ENCODE results near the gene CDHR5. TPM values are rescaled to one million over a fixed set of nuclear protein-coding genes. Genes with fewer than 3 reads are reported as not detected.

CDHR5 gene
- total RNA-seq, 4 donors from 2014 or later, result 256 to 1,063 (median 597) TPM

- intact Hi-C loops (cut with DNase I; ENCODE audit: low total_unique reads) (no loop called here), in situ Hi-C loops (cut with MboI; ENCODE audit: low pct_ligation_motif_present in 1 of 4, low pct_unique_long_range_greater_than_20kb in 1 of 4, low sequenced_read_pairs in 3 of 4) (no loop called here)
- no peak overlapping the region for H3K4me3 ChIP-seq
- DNase-seq, result no peak
- peaks cover 7 to 20% (median 20%) of the 10 kb centered on the region in 4 donors for H3K4me1 ChIP-seq
- H3K27ac ChIP-seq, result no peak overlapping the region
- TF ChIP-seq, protein P1, sequence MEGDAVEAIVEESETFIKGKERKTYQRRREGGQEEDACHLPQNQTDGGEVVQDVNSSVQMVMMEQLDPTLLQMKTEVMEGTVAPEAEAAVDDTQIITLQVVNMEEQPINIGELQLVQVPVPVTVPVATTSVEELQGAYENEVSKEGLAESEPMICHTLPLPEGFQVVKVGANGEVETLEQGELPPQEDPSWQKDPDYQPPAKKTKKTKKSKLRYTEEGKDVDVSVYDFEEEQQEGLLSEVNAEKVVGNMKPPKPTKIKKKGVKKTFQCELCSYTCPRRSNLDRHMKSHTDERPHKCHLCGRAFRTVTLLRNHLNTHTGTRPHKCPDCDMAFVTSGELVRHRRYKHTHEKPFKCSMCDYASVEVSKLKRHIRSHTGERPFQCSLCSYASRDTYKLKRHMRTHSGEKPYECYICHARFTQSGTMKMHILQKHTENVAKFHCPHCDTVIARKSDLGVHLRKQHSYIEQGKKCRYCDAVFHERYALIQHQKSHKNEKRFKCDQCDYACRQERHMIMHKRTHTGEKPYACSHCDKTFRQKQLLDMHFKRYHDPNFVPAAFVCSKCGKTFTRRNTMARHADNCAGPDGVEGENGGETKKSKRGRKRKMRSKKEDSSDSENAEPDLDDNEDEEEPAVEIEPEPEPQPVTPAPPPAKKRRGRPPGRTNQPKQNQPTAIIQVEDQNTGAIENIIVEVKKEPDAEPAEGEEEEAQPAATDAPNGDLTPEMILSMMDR (IDR thresholded peaks at IDR 0.05), result no peak
- no peak for TF ChIP-seq POLR2A (IDR thresholded peaks at IDR 0.05)
- H3K9me3 ChIP-seq, result no peaks in the 10 kb centered on the region
- WGBS, 2 donors (ENCODE audit: low coverage in 1 of 2), result 89% methylated on average over 20 of the region's 22 CpGs; no CpG with 5 or more reads in 1 of the 2 donors
- no peaks in the 10 kb centered on the region for H3K36me3 ChIP-seq
- peaks cover under 1% of the 10 kb centered on the region for H3K27me3 ChIP-seq
These were observed 5.1 kb downstream of the CDHR5 start for GRCh38 chr11:619628-620050.

- no peak for DNase-seq
- WGBS, 2 donors (ENCODE audit: low coverage in 1 of 2), result 89% methylated on average over 23 of the region's 24 CpGs; no CpG with 5 or more reads in 1 of the 2 donors
- Histone ChIP-seq H3K9me3 (no peaks in the 10 kb centered on the region), H3K27me3 (no peaks in the 10 kb centered on the region), H3K27ac (no peak overlapping the region), H3K4me3 (no peak overlapping the region), H3K36me3 (no peaks in the 10 kb centered on the region), H3K4me1 (peaks cover 12 to 26% (median 26%) of the 10 kb centered on the region in 4 donors)
- intact Hi-C loops (cut with DNase I; ENCODE audit: low total_unique reads) (no loop called here), in situ Hi-C loops (cut with MboI; ENCODE audit: low pct_ligation_motif_present in 1 of 4, low pct_unique_long_range_greater_than_20kb in 1 of 4, low sequenced_read_pairs in 3 of 4) (no loop called here)
- TF ChIP-seq, protein P1 (IDR thresholded peaks at IDR 0.05), result no peak
- no peak for TF ChIP-seq POLR2A (IDR thresholded peaks at IDR 0.05)
- TF ChIP-seq POLR2AphosphoS5 (IDR thresholded peaks at IDR 0.05), result no peak
- no peak for TF ChIP-seq EP300 (IDR thresholded peaks at IDR 0.05; ENCODE audit: low read depth)
These were observed 5.7 kb downstream of the CDHR5 start for GRCh38 chr11:618856-619627.

DNA sequence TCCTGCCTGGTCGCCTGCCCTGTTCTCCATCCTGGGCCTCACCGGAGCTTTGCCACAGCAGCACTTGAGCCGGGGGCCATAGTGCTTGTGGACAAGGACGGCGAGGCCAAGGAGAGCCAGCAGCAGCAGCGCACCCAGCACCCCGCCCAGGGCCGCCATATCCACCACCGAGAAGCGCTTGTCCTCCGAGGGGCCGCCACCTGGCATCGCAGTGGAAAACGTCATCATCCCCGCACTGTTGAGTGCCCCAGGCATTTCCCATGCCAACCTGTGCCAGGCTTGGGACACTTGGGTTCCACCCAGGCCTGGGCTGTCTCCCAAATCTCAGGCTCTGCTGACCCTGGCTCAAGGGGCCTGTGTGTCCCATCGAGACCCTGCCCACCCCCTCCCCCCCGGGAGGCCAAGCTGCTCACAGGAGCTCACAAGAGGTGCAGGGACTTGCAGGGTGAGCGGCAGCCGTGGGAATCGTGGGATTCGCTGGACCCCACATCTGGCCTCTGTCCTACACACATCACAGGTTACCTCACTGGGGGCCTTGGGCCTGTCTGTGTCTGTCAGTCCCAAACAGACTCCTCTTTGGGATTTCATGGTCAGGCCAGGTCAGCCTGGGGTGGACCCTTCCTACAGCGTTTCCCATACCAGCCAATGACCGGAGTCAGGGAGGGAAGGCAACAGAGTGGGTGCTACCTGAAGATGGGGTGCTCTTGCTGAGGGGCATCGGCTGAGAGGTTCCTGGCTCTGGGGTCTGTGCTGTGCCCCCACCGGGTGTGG lies 6.7 kb downstream of the CDHR5 start:
- Histone ChIP-seq H3K4me1 (peaks cover 18 to 30% (median 28%) of the 10 kb centered on the region in 4 donors), H3K36me3 (no peaks in the 10 kb centered on the region), H3K27ac (no peak overlapping the region), H3K27me3 (no peaks in the 10 kb centered on the region), H3K9me3 (no peaks in the 10 kb centered on the region), H3K4me3 (no peak overlapping the region)
- TF ChIP-seq POLR2AphosphoS5 (IDR thresholded peaks at IDR 0.05), result no peak
- no peak for TF ChIP-seq EP300 (IDR thresholded peaks at IDR 0.05; ENCODE audit: low read depth)
- TF ChIP-seq, protein P1 (IDR thresholded peaks at IDR 0.05), result no peak
- no peak for TF ChIP-seq POLR2A (IDR thresholded peaks at IDR 0.05)
- DNase-seq, result no peak
- intact Hi-C loops (cut with DNase I; ENCODE audit: low total_unique reads) (no loop called here), in situ Hi-C loops (cut with MboI; ENCODE audit: low pct_ligation_motif_present in 1 of 4, low pct_unique_long_range_greater_than_20kb in 1 of 4, low sequenced_read_pairs in 3 of 4) (no loop called here)
- 75 to 94% methylated on average over 2 to 25 of the region's 25 CpGs for WGBS, 2 donors (ENCODE audit: low coverage in 1 of 2)

- H3K27me3 ChIP-seq, result no peaks in the 10 kb centered on the region
- H3K4me1 ChIP-seq, result peaks cover 20 to 38% (median 34%) of the 10 kb centered on the region in 4 donors
- H3K27ac ChIP-seq, result no peak overlapping the region
- intact Hi-C loops (cut with DNase I; ENCODE audit: low total_unique reads), result no loop called here
- no peak for DNase-seq
- H3K4me3 ChIP-seq, result no peak overlapping the region
- in situ Hi-C loops (cut with MboI; ENCODE audit: low pct_ligation_motif_present in 1 of 4, low pct_unique_long_range_greater_than_20kb in 1 of 4, low sequenced_read_pairs in 3 of 4), result no loop called here
- no peaks in the 10 kb centered on the region for H3K9me3 ChIP-seq
- H3K36me3 ChIP-seq, result no peaks in the 10 kb centered on the region
- no peak for TF ChIP-seq POLR2A (IDR thresholded peaks at IDR 0.05)
- no peak for TF ChIP-seq EP300 (IDR thresholded peaks at IDR 0.05; ENCODE audit: low read depth)
- TF ChIP-seq POLR2AphosphoS5 (IDR thresholded peaks at IDR 0.05), result no peak
- TF ChIP-seq, protein P1 (IDR thresholded peaks at IDR 0.05), result no peak
- WGBS, 2 donors (ENCODE audit: low coverage in 1 of 2), result 83 to 95% methylated on average over 3 to 56 of the region's 57 CpGs
These were observed 7.4 kb downstream of the CDHR5 start for GRCh38 chr11:617199-617911.
